ENCODE measurements around the gene GRIK4. TPM values are rescaled to one million over a fixed set of nuclear protein-coding genes. Genes with fewer than 3 reads are reported as not detected.

GRIK4 gene
- total RNA-seq, 3 donors from 2014 or later (not counting 1 experiment from before 2014, with no cell fraction given) = 2.2 to 32.3 (median 21.9) TPM

GRCh38 chr11:120601536-120601935 lies 90.0 kb downstream of the GRIK4 start:
- Histone ChIP-seq H3K36me3 (ENCODE audit: control insufficient read depth, insufficient read depth, low read length) (no peaks in the 10 kb centered on the region), H3K4me1 (ENCODE audit: control insufficient read depth, insufficient read depth, low read length) (no peaks in the 10 kb centered on the region), H3K9me3 (ENCODE audit: control insufficient read depth, insufficient read depth, low read length) (no peaks in the 10 kb centered on the region), H3K27ac (ENCODE audit: low read length) (no peak overlapping the region), H3K4me3 (ENCODE audit: low read length) (no peak overlapping the region), H3K27me3 (ENCODE audit: control insufficient read depth, insufficient read depth, low read length) (no peaks in the 10 kb centered on the region)
- Mint-ChIP-seq H3K4me3 (no peak overlapping the region), H3K27ac (no peak overlapping the region), H3K4me1 (peaks cover 0 to 31% of the 10 kb centered on the region in 2 donors), H3K36me3 (no peaks in the 10 kb centered on the region), H3K9me3 (no peaks in the 10 kb centered on the region), H3K27me3 (ENCODE audit: low read depth in 2 of 2) (no peaks in the 10 kb centered on the region)
- TF ChIP-seq CTCF (IDR thresholded peaks at IDR 0.05) = no peak
- WGBS (ENCODE audit: insufficient coverage) = 73% methylated on average over 4 of the region's 4 CpGs
- ATAC-seq (no peak), DNase-seq (no peak)
- intact Hi-C loops (cut with micrococcal nuclease) = no loop called here

- Histone ChIP-seq H3K4me1 (ENCODE audit: control insufficient read depth, insufficient read depth, low read length) (no peaks in the 10 kb centered on the region), H3K9me3 (ENCODE audit: control insufficient read depth, insufficient read depth, low read length) (no peaks in the 10 kb centered on the region), H3K36me3 (ENCODE audit: control insufficient read depth, insufficient read depth, low read length) (no peaks in the 10 kb centered on the region), H3K27ac (ENCODE audit: low read length) (no peak overlapping the region), H3K4me3 (ENCODE audit: low read length) (no peak overlapping the region), H3K27me3 (ENCODE audit: control insufficient read depth, insufficient read depth, low read length) (no peaks in the 10 kb centered on the region)
- no peak for ATAC-seq
- WGBS (ENCODE audit: insufficient coverage) = 85% methylated on average over 3 of the region's 3 CpGs
- intact Hi-C loops (cut with micrococcal nuclease) = no loop called here
- Mint-ChIP-seq H3K4me3 (no peak overlapping the region), H3K27me3 (ENCODE audit: low read depth in 2 of 2) (peaks cover 0 to 3% of the 10 kb centered on the region in 2 donors), H3K4me1 (peaks cover 0 to 34% of the 10 kb centered on the region in 2 donors), H3K36me3 (no peaks in the 10 kb centered on the region), H3K9me3 (no peaks in the 10 kb centered on the region), H3K27ac (no peak overlapping the region)
- TF ChIP-seq CTCF (IDR thresholded peaks at IDR 0.05) = no peak
- DNase-seq = no peak
Observed at GRCh38 chr11:120603071-120603470, 91.5 kb downstream of the GRIK4 start.

- H3K9me3 Mint-ChIP-seq = no peaks in the 10 kb centered on the region
- H3K27me3 Mint-ChIP-seq (ENCODE audit: low read depth in 2 of 2) = peaks cover 0 to 3% of the 10 kb centered on the region in 2 donors
- DNase-seq = no peak
- H3K4me1 Mint-ChIP-seq = peaks cover 0 to 28% of the 10 kb centered on the region in 2 donors
- TF ChIP-seq CTCF (IDR thresholded peaks at IDR 0.05) = no peak
- H3K36me3 Mint-ChIP-seq = no peaks in the 10 kb centered on the region
- no peak overlapping the region for H3K27ac Mint-ChIP-seq
- intact Hi-C loops (cut with micrococcal nuclease) = no loop called here
- Histone ChIP-seq H3K36me3 (ENCODE audit: control insufficient read depth, insufficient read depth, low read length) (no peaks in the 10 kb centered on the region), H3K4me1 (ENCODE audit: control insufficient read depth, insufficient read depth, low read length) (no peaks in the 10 kb centered on the region), H3K27ac (ENCODE audit: low read length) (no peak overlapping the region), H3K4me3 (ENCODE audit: low read length) (no peak overlapping the region), H3K27me3 (ENCODE audit: control insufficient read depth, insufficient read depth, low read length) (no peaks in the 10 kb centered on the region), H3K9me3 (ENCODE audit: control insufficient read depth, insufficient read depth, low read length) (no peaks in the 10 kb centered on the region)
- ATAC-seq = no peak
- 85% methylated on average over 4 of the region's 4 CpGs for WGBS (ENCODE audit: insufficient coverage)
- H3K4me3 Mint-ChIP-seq = no peak overlapping the region
Observed at GRCh38 chr11:120605469-120605868, 93.9 kb downstream of the GRIK4 start.

All from natural killer cell (primary cell).